ENCODE data around the gene RINL. TPM values are rescaled to one million over a fixed set of nuclear protein-coding genes. Genes with fewer than 3 reads are reported as not detected.

Gene RINL
- total and polyA plus RNA-seq, 2 of the 4 experiments (the other 2 are of a cell fraction) = 0.72 to 1.9 TPM

DNA sequence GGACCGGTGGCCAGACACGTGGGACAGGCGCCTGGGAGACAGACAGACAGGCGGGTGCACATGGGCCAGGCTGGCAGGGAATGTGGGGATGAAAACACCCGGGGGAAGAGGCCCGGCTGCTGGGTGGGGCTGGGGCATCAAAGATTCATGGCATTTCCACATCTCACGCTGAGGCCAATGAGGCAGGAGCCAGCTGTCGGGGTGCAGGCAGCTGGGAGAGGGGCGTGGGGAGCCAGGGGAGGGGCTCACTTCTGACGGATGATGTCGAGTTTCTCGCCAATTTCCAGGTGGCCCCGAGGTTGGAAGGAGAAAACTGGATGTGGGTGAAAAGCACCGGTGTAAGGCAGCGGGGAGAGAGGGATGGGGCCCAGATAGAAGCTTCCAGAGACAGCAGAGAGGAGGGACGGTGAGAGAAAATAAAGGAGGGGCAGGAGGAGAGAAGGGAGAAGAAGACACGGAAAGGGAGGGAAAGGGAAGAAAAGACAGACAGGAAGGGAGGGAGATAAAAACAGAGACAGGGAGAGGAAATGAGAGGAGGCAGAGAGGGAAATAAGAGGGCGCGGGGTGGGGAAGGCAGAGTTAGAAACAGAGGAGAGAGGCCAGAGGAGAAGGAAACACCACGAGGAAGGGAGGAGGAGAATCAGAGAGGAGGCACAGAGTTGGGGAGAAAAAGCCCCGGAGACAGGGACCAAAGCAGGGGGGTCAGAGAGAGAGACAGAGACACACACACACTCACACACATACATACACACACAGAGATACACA lies 41.9 kb upstream of the RINL start (continued):
- TF ChIP-seq, protein P1, sequence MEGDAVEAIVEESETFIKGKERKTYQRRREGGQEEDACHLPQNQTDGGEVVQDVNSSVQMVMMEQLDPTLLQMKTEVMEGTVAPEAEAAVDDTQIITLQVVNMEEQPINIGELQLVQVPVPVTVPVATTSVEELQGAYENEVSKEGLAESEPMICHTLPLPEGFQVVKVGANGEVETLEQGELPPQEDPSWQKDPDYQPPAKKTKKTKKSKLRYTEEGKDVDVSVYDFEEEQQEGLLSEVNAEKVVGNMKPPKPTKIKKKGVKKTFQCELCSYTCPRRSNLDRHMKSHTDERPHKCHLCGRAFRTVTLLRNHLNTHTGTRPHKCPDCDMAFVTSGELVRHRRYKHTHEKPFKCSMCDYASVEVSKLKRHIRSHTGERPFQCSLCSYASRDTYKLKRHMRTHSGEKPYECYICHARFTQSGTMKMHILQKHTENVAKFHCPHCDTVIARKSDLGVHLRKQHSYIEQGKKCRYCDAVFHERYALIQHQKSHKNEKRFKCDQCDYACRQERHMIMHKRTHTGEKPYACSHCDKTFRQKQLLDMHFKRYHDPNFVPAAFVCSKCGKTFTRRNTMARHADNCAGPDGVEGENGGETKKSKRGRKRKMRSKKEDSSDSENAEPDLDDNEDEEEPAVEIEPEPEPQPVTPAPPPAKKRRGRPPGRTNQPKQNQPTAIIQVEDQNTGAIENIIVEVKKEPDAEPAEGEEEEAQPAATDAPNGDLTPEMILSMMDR (conservative IDR thresholded peaks at IDR 0.05; ENCODE audit: low read depth, low read length) = no peak
- no peak for TF ChIP-seq BHLHE40 (IDR thresholded peaks at IDR 0.05; ENCODE audit: low read depth, low read length)

DNA sequence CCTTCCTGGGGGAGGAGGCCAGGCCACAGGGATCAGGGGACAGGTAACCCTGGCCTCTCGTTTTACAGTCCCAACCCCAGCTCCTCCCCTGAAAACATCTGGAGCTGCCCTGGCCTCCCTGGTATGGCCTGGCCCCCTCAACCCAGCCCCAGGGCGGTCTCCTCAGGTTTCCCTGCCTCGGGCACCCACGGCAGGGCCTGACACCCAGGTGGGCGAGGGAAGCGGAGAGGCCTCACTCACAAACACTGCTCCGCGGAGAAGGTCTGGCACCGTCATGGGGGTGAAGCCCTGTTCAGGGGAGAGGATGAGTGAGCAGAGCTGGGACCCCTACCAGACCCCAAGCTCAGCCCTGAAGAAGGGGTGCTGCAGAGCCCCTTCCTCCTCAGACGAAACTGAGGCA lies 40.5 kb upstream of the RINL start:
- Histone ChIP-seq H3K9me3 (ENCODE audit: control insufficient read depth, insufficient read depth, low read length) (no peaks in the 10 kb centered on the region), H2AFZ (replicated peaks; ENCODE audit: low read length, poor library complexity) (no peak overlapping the region), H3K27ac (ENCODE audit: insufficient read depth, low read length) (no peak overlapping the region), H3K56ac (ENCODE audit: extremely low read depth, insufficient read depth, low read length) (no peak overlapping the region), H3K9ac (ENCODE audit: low read depth, low read length) (no peak overlapping the region), H3K9me1 (ENCODE audit: insufficient read depth, low read length) (no peaks in the 10 kb centered on the region), H2AK9ac (replicated peaks; ENCODE audit: low read depth, low read length, poor library complexity) (no peak overlapping the region), H4K8ac (ENCODE audit: low read depth in 2 of 2, low read length in 2 of 2) (no peak overlapping the region), H3K4me3 (ENCODE audit: insufficient read depth, low read depth, low read length) (no peak overlapping the region), H3K36me3 (ENCODE audit: control insufficient read depth, insufficient read depth, low read length) (peaks cover 8% of the 10 kb centered on the region), H3K18ac (ENCODE audit: low read depth, low read length) (no peak overlapping the region), H4K5ac (ENCODE audit: low read depth, low read length) (no peak overlapping the region), H3K79me1 (ENCODE audit: low read depth in 1 of 2, low read length in 2 of 2) (no peaks in the 10 kb centered on the region), H3K14ac (replicated peaks; ENCODE audit: low read depth, low read length) (no peak overlapping the region), H3K4me1 (ENCODE audit: control insufficient read depth, insufficient read depth, low read length) (no peaks in the 10 kb centered on the region), H2AK5ac (ENCODE audit: low read depth, low read length) (no peak overlapping the region), H3K4ac (ENCODE audit: low read depth, low read length) (no peak overlapping the region), H4K91ac (ENCODE audit: insufficient read depth, low read depth, low read length) (no peak overlapping the region), H2BK120ac (ENCODE audit: low read depth, low read length) (no peak overlapping the region), H2BK15ac (ENCODE audit: low read depth, low read length) (no peak overlapping the region), H2BK5ac (ENCODE audit: low read depth, low read length, poor library complexity, severe bottlenecking) (no peak overlapping the region), H3K27me3 (ENCODE audit: control insufficient read depth, insufficient read depth, low read length) (no peaks in the 10 kb centered on the region), H2BK20ac (ENCODE audit: low read depth, low read length) (no peak overlapping the region), H3K23ac (ENCODE audit: low read depth, low read length) (no peak overlapping the region), H3K4me2 (ENCODE audit: low read depth, low read length) (no peak overlapping the region), H4K20me1 (ENCODE audit: insufficient read depth, low read length) (no peaks in the 10 kb centered on the region; the same call in 1 of the 2 replicates)
- POLR2A ChIA-PET (ENCODE audit: unreplicated experiment) = no interaction called here
- intact Hi-C loops (cut with micrococcal nuclease) = no loop called here
- DNase-seq = no peak
- in situ Hi-C loops (cut with MboI; ENCODE audit: low sequenced_read_pairs) = loop anchor here (25.0 kb wide), 1 partner anchor 181 kb away; the partner anchor contains the start of gene CAPN12
- no peak for ATAC-seq (ENCODE audit: low read depth)
- WGBS, 2 experiments (ENCODE audit: extremely low coverage in 2 of 2, insufficient read length in 1 of 2) = no CpG with 5 or more reads among the region's 10 CpGs
- no TSS peak for BruUV-seq (replicated peaks)
- dilution Hi-C loops (cut with HindIII; ENCODE audit: low sequenced_read_pairs, unreplicated experiment) = no loop called here
- CTCF ChIA-PET = no interaction called here
- TF ChIP-seq, protein P2, sequence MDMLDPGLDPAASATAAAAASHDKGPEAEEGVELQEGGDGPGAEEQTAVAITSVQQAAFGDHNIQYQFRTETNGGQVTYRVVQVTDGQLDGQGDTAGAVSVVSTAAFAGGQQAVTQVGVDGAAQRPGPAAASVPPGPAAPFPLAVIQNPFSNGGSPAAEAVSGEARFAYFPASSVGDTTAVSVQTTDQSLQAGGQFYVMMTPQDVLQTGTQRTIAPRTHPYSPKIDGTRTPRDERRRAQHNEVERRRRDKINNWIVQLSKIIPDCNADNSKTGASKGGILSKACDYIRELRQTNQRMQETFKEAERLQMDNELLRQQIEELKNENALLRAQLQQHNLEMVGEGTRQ (IDR thresholded peaks at IDR 0.05; ENCODE audit: low read depth, low read length) = no peak
- TF ChIP-seq RFX5 (IDR thresholded peaks at IDR 0.05; ENCODE audit: low read depth, low read length) (no peak), BHLHE40 (IDR thresholded peaks at IDR 0.05; ENCODE audit: low read depth, low read length) (no peak), RCOR1 (IDR thresholded peaks at IDR 0.05; ENCODE audit: insufficient replicate concordance, low read length) (no peak), CEBPB (IDR thresholded peaks at IDR 0.05; ENCODE audit: low read depth, low read length) (no peak), MXI1 (IDR thresholded peaks at IDR 0.05; ENCODE audit: borderline replicate concordance, low read depth, low read length) (no peak), CHD1 (IDR thresholded peaks at IDR 0.05; ENCODE audit: low read depth, low read length) (no peak), MAFK (IDR thresholded peaks at IDR 0.05; ENCODE audit: low read depth, low read length) (no peak), SMC3 (IDR thresholded peaks at IDR 0.05; ENCODE audit: low read depth, low read length) (no peak), FOS (IDR thresholded peaks at IDR 0.05; ENCODE audit: low read depth, low read length) (no peak)
- TF ChIP-seq, protein P1 (conservative IDR thresholded peaks at IDR 0.05; ENCODE audit: low read depth, low read length) = no peak
